ENCODE measurements around the gene WDR81.

Gene WDR81

DNA sequence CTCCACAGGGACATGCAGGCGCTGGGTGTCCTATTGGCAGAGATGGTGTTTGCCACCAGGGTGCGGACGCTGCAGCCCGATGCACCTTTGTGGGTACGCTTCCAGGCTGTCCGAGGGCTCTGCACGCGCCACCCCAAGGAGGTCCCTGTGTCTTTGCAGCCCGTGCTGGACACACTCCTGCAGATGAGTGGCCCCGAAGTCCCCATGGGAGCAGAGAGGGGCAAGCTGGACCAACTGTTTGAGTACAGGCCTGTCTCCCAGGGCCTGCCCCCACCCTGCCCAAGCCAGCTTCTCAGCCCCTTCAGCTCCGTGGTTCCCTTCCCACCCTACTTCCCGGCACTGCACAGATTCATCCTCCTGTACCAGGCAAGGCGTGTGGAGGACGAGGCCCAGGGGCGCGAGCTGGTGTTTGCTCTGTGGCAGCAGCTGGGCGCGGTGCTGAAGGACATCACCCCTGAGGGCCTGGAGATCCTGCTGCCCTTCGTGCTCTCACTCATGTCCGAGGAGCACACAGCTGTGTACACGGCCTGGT is 2.8 kb downstream of the WDR81 start:
- TF ChIP-seq, protein P1, sequence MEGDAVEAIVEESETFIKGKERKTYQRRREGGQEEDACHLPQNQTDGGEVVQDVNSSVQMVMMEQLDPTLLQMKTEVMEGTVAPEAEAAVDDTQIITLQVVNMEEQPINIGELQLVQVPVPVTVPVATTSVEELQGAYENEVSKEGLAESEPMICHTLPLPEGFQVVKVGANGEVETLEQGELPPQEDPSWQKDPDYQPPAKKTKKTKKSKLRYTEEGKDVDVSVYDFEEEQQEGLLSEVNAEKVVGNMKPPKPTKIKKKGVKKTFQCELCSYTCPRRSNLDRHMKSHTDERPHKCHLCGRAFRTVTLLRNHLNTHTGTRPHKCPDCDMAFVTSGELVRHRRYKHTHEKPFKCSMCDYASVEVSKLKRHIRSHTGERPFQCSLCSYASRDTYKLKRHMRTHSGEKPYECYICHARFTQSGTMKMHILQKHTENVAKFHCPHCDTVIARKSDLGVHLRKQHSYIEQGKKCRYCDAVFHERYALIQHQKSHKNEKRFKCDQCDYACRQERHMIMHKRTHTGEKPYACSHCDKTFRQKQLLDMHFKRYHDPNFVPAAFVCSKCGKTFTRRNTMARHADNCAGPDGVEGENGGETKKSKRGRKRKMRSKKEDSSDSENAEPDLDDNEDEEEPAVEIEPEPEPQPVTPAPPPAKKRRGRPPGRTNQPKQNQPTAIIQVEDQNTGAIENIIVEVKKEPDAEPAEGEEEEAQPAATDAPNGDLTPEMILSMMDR (IDR thresholded peaks at IDR 0.05; ENCODE audit: control insufficient read depth, extremely low read depth, insufficient read depth), result no peak
- no peak overlapping the region for H3K4me3 ChIP-seq (ENCODE audit: low read depth, low read length)
- no peak for DNase-seq (ENCODE audit: low read depth)

DNA sequence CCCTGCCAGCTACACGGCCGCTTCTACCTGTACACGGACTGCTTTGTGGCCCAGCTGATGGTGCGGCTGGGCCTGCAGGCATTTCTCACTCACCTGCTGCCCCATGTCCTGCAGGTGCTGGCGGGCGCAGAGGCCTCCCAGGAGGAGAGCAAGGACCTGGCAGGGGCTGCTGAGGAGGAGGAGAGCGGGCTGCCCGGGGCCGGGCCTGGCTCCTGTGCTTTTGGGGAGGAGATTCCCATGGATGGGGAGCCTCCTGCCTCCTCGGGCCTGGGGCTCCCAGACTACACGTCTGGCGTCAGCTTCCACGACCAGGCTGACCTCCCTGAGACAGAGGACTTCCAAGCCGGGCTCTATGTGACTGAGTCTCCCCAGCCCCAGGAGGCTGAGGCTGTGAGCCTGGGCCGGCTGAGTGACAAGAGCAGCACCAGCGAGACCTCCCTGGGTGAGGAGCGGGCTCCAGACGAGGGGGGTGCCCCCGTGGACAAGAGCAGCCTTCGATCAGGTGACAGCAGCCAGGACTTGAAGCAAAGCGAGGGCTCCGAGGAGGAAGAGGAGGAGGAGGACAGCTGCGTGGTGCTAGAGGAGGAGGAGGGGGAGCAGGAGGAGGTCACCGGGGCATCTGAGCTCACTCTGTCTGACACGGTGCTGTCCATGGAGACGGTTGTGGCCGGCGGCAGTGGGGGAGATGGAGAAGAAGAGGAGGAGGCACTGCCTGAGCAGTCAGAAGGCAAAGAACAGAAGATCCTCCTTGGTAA is 3.5 kb downstream of the WDR81 start:
- H3K4me3 ChIP-seq (ENCODE audit: low read depth, low read length), result no peak overlapping the region
- TF ChIP-seq, protein P1 (IDR thresholded peaks at IDR 0.05; ENCODE audit: control insufficient read depth, extremely low read depth, insufficient read depth), result no peak
- no peak for DNase-seq (ENCODE audit: low read depth)

DNA sequence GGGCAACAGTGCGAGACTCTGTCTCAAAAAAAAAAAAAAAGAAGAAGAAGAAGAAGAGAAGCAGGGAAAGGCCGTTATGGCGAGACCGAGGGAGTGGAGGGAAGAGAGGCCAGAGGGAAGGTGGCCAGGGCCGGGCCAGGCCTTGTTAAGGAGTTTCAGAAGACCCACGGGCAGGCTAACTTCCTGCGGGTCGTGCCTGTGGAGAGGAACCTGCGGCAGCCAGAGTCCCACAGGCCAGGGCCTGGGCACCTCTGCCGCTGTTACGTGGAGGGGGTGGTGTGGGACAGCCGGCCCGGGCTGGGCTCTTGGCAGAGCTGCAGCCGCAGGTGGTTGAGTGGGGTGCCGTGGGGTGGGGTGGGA is 5.4 kb downstream of the WDR81 start:
- no peak for DNase-seq (ENCODE audit: low read depth)
- H3K4me3 ChIP-seq (ENCODE audit: low read depth, low read length), result no peak overlapping the region
- TF ChIP-seq, protein P1 (IDR thresholded peaks at IDR 0.05; ENCODE audit: control insufficient read depth, extremely low read depth, insufficient read depth), result no peak

DNA sequence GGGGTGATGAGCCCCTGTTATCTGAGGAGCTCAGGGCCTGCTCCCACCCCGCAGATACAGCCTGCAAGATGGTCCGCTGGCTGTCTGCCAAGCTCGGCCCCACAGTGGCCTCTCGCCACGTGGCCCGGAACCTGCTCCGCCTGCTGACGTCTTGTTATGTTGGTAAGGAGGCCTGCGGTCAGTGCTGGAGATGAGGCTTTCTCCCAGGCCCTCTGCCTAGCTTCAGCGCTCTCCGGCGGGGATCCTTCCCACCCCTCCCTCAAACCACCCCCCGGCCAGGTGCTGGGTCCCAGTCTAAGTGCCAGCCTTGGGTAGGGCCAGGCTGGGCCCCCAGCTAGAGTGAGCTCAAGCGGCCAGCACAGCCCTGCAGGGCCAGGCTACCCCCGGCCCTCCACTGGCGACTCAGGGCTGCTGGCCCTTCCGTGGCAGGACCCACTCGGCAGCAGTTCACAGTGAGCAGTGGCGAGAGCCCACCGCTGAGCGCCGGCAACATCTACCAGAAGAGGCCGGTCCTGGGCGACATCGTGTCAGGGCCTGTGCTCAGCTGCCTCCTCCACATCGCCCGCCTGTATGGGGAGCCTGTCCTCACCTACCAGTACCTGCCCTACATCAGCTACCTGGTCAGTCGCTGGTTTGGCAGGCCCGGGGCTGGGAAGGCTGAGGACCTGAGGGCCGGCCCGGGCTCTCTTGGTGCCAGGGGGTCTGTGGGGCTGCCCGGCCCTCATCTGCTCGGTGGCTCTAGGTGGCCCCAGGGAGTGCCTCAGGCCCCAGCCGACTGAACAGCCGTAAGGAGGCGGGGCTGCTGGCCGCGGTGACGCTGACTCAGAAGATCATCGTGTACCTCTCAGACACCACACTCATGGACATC is 6.1 kb downstream of the WDR81 start:
- no peak overlapping the region for H3K4me3 ChIP-seq (ENCODE audit: low read depth, low read length)
- TF ChIP-seq, protein P1 (IDR thresholded peaks at IDR 0.05; ENCODE audit: control insufficient read depth, extremely low read depth, insufficient read depth), result no peak
- no peak for DNase-seq (ENCODE audit: low read depth)

DNA sequence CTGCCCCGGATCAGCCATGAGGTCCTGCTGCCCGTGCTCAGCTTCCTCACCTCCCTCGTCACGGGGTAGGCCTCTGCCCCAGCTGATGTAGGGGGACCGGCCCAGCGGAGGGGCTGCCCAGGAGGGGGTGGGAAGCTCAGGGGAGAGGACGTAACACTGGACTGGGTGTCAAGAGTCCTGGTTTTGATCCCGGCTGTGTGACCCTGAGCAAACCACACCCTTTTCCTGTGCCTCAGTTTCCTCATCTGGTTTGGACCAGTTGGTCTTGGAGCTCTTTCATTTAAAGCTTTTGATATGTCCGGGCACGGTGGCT is 6.6 kb downstream of the WDR81 start:
- DNase-seq (ENCODE audit: low read depth), result no peak
- no peak overlapping the region for H3K4me3 ChIP-seq (ENCODE audit: low read depth, low read length)
- TF ChIP-seq, protein P1 (IDR thresholded peaks at IDR 0.05; ENCODE audit: control insufficient read depth, extremely low read depth, insufficient read depth), result no peak

DNA sequence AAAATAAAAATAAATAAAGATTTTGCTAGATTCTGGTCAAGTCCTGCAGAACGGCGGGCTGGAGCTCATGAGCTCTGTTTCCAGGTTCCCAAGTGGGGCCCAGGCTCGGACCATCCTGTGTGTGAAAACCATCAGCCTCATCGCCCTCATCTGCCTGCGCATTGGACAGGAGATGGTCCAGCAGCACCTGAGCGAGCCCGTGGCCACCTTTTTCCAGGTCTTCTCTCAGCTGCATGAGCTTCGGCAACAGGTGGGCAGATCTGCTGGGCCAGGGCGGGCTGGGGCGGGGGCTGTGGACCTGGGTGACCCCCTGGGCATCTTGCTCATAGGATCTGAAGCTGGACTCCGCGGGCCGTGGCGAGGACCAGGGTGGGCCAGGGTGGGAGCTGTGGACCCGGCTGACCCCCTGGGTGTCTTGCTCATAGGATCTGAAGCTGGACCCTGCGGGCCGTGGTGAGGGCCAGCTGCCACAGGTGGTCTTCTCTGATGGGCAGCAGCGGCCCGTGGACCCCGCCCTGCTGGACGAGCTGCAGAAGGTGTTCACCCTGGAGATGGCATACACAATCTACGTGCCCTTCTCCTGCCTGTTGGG is 7.8 kb downstream of the WDR81 start:
- no peak overlapping the region for H3K4me3 ChIP-seq (ENCODE audit: low read depth, low read length)
- TF ChIP-seq, protein P1 (IDR thresholded peaks at IDR 0.05; ENCODE audit: control insufficient read depth, extremely low read depth, insufficient read depth), result no peak

More for the DNA sequence above, 7.8 kb downstream of the WDR81 start:
- DNase-seq (ENCODE audit: low read depth), result no peak

All from LNCaP clone FGC (cell line).